HG02610 (cell line): ENCODE measurements around the gene SCAMP4.

Experiments used
- ATAC-seq: cut with Tn5 transposase; IDR thresholded peaks from one replicate; pipeline ENCODE4 v1.9.1; 2021; ENCODE audit warnings: mild to moderate bottlenecking, moderate library complexity; ENCODE audit not compliant: unreplicated experiment

The SCAMP4 gene

GRCh38 chr19:1905110-1905862, at the start of gene SCAMP4, which contains the start of gene ADAT3:
TSS of gene SCAMP4 (plus strand) at chr19:1905399. CDS start at chr19:1915020, 9,621 bp downstream.
TSS of gene ADAT3 (plus strand) at chr19:1905399. CDS start at chr19:1912048, 6,649 bp downstream.
- peak; percentile 73 for ATAC-seq

DNA sequence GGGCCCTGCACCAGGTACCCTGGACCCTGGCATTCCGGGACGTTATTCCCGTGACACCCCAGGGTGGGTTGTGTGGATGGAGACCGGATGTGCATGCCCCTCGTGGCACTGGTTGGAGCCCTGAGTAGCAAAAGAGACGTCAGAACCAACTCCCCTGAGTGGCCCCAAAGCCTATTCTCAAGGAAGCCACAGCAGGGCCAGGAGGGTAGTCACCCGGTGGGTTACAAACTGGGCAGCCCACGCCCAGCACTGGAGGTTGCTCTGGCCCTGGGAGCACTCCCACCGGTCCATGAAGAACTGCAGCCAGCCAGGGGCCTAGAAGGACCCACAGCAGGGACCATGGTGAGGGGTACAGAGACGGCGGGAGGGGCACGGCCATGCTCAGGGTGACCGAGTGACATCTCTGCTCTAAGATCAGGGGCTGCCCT, 49.4 kb upstream of the SCAMP4 start:
- ATAC-seq, result no peak

- ATAC-seq, result no peak
Observed at GRCh38 chr19:1856345-1856697, 48.9 kb upstream of the SCAMP4 start.

- ATAC-seq, result no peak
Observed at GRCh38 chr19:1856698-1857603, 48.2 kb upstream of the SCAMP4 start.

DNA sequence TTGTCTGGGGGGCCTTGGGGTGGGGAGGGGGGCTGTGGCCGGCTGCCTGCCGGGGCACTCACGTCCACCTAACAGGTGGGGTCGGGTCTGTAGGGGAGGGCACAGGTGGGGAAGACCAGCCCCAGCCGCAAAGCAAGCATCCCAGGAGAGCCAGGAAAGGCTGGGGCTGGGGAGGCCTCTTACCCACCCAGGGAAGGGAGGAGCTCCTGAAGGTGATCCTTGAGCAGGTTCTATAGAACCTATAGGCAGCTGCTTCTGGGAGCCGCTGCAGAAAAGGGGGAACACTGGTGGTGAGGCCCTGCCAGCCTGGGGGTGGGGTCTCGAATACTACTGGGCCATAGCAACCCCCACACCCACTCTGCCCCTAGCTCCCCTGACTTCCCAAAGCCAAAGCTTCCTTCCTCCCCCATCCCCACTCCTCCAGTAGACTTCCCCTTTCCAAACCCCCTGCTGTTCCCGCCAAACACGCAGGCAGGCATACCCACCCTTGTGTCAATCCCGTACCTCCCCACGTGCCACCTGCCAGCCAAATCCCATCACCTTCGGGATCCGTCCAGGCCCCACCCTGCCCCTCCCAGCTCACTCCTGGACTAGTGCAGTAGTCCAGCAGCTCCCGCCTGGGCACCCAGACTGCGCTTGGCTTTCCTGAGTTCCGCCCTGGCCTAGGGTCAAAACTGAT, 47.4 kb upstream of the SCAMP4 start:
- no peak for ATAC-seq

DNA sequence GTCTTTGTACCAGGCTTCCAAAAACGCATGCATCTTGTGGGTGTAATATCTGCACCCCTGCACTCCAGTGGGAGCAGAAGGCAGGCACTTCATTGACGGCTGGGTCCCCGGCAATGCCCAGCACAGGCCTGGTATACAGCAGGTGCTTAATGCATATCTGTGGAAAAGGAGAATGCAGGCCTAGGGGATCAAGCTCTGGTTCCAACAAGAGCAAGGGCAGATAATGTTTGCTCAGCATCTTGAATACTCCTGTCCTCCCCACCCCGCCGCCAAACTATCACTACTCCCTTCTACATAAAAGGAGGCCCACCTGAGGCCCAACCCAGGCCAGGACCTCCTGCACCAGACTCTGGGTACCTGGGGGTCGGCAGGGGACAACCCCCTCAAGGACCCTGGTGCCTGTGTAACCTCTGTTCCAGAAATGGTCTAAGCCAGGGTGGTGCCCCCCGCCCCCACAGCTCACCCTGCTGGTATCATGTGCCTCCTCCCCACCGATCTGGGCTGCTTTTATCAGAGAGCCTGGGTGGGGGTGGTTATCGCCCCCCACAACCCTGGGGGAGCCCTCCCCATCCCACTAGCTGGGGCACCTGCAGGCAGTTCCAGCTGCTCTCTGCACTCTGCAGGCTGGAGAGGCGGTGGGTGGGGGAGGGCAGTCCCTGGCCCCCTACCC, 46.7 kb upstream of the SCAMP4 start:
- ATAC-seq, result no peak

GRCh38 chr19:1859331-1859781, 45.8 kb upstream of the SCAMP4 start:
- no peak for ATAC-seq

- no peak for ATAC-seq
Observed at GRCh38 chr19:1860042-1860775, 45.0 kb upstream of the SCAMP4 start.

- ATAC-seq, result no peak
Observed at GRCh38 chr19:1860821-1861598, 44.2 kb upstream of the SCAMP4 start.

- ATAC-seq, result no peak
Observed at GRCh38 chr19:1861599-1862031, 43.6 kb upstream of the SCAMP4 start.

DNA sequence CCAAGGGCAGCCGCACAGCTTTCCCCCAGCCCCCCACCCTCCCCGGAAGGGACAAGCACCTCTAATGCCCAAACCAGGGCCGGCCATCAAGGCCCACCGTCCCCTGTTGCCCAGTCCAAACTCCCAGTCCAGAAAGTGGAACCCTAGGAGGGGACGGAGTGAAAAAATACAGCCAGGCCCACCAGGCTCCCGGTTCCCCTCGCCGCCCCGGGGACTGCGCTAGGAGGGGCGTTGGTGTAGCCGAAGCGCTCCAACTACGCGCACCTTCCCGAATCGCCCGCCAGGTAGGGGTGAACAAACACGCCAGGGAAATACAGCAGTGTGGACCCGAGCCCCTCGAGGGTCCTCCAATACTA, 43.2 kb upstream of the SCAMP4 start:
- ATAC-seq, result no peak

DNA sequence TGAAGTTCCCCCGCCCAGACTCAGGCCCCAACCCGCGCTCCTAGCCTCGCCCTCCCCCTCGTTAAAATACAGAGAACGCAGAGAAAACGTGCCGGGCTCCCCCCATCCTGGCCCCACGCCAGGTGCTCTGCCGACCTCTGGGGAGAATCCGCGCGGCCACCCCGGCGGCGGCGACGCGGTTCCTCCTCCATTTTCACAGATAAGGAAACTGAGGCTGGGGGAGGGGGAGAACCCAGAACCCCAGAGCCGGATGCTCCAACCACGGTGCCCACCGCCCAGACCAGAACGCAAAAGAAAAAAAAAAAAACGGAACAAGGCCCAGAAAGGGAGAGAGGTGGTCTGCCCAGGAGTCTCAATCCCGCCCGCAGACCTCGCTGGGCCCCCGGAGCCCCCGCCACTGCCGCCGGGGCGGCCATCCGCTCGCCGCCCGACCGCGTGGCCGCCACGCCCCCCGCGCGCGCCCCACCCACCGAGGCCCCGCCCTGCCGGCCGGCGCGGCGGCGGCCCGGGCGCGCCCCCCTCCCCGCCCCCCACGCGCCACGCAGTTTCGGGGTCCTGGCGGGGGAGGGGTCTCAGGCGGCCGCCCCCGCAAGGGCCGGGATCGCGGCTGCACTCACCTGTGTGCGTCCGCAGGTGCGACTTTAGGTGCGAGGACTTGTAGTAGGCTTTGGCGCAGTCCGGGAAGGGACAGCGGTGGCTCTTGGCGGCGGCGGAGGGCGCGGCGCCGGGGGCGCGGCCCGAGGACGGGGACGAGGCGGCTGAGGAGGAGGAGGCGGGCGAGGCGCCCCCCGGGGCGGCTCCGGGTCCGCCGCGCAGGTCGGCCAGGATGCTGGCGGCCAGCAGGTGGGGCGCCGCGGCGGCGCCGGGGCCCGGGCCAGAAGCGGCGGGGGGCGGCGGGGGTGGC, 42.5 kb upstream of the SCAMP4 start:
- peak; percentile 10 for ATAC-seq

DNA sequence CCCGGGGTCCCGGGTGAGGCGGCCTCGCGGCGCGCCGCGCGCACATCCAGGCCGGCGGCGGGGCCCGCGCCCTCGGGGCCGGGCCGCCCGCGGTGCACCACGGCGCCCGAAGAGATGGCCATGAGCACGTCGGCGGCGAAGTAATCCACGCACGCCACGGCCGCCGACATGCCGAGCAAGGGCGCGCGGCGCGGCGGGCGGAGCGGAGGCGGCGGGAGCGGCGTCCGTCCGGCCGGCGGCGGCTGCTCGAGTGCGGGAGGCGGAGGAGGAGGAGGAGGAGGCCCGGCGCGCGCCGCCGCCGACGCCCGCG, 41.9 kb upstream of the SCAMP4 start, which contains the start of gene KLF16:
TSS of gene KLF16 (minus strand) at position 252 of the 310 bp plus-strand sequence. CDS start at position 170, 82 bp downstream.
- peak; percentile 2 for ATAC-seq

- peak; percentile 53 for ATAC-seq
Observed at GRCh38 chr19:1863638-1864479, 41.3 kb upstream of the SCAMP4 start.

DNA sequence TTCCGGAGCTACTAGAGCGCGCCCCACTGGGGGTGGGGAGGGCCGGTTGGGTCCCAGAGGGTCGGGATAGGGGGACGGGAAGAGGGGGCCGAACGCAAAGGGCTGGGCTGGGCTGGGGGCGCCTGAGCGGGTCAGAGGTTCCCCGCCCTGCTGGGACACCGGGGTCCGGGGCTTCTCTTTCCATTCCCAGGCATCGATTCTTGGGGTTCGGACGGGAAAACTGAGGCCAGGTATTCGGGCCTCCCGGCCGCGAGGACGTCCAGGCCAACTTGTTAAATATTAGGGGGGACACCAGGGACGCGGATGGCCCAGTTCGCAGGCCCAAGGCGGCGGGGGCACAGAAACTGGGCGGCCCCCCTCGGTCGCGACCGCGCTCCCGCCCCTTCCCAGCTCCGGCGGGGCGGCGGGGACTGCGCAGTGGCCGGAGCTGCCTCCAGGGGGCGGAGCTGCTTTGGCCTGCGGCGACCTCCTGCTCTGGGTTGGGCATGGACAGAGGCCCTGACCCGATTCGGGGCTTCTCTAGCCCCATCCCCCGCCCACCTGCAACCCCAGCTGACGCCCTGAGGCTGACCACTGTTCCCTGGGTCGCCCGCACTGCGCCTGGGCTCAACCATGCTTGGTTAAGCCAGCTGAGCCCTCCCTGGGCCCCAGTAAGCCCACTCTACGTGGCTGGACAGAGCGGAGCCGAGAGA, 40.6 kb upstream of the SCAMP4 start:
- ATAC-seq, result no peak

DNA sequence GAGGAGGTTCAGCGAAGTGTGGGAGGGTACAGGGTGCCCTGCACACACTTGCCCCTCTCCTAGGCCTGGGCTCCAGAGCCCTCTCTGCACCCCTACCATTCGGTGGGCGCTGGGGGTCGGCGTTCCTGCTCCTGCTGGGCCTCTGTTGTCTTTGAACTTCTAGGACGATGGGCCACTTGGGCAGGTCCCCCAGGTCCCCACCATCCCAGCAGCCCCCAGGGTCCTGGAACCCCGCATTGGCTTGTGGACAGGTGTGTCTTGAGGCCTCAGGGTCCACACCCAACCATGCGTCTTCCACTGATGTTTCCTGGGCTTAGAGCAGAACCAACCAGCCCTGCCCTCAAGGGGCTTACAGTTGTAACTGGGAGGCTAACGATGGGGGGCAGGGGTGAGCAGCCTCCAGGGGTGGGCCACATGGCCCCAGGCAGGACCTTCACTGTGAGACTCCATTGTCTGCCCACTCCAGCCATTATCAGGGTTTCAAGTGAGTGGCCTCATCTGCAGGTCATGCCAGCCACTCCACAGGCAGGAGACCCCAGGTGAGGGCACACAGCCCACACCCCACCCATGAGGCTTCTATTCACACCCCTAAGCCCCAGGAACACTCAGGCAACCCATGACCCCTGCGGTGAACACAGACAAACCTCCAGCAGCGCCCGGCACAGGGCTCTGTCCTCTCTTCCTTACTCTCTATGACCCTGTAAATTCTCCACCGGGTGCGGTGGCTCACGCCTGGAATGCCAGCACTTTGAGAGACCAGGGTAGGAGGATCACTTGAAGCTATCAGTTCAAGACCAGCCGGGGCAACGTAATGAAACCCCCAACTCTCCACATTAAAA, 39.8 kb upstream of the SCAMP4 start:
- ATAC-seq, result no peak
